MM.1S (cell line): Measurements from ENCODE around the gene PTPRN2.

ENCODE experiments used
- EZH2 ChIP-seq: fragments of 300-600 bp; sonication (generic); optimal IDR thresholded peaks from 2 replicates; pipeline ENCODE3; 2017; ENCODE audit warnings: low read depth, mild to moderate bottlenecking, antibody characterized with exemption, low read length, mixed read lengths
- EZH2phosphoT487 ChIP-seq: fragments of 300-600 bp; sonication (generic); IDR thresholded peaks from 2 replicates; pipeline ENCODE4 v1.6.1; 2018; ENCODE audit warnings: antibody characterized with exemption, low read length
- TF ChIP-seq, protein P1 (sequence below): fragments of 300-600 bp; sonication (generic); IDR thresholded peaks from 2 replicates; pipeline ENCODE4 v1.5.1; 2016; ENCODE audit warnings: antibody characterized with exemption, low read length, mixed read lengths

DNA sequence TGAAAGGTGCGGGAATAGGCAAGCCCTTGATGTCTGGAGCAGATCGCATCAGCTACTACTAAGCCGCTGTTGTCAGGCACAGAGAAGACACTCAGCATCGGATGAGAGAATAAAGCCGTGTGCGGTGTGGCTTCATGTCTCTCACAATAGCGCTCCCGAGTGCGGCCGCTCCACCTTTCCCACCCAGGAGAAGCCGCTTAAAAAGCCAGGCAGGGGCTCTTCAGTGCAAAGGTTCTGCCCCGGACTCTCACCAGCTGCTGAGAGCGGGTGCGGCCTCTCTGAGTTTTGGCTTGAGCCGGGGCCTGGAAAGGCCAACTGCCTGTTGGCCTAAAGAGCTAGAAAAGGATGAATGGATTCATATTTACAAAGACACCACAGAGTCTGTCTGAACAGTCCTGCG, 650.2 kb downstream of the PTPRN2 start:
- TF ChIP-seq EZH2 (no peak), EZH2phosphoT487 (no peak)
- TF ChIP-seq, protein P1, sequence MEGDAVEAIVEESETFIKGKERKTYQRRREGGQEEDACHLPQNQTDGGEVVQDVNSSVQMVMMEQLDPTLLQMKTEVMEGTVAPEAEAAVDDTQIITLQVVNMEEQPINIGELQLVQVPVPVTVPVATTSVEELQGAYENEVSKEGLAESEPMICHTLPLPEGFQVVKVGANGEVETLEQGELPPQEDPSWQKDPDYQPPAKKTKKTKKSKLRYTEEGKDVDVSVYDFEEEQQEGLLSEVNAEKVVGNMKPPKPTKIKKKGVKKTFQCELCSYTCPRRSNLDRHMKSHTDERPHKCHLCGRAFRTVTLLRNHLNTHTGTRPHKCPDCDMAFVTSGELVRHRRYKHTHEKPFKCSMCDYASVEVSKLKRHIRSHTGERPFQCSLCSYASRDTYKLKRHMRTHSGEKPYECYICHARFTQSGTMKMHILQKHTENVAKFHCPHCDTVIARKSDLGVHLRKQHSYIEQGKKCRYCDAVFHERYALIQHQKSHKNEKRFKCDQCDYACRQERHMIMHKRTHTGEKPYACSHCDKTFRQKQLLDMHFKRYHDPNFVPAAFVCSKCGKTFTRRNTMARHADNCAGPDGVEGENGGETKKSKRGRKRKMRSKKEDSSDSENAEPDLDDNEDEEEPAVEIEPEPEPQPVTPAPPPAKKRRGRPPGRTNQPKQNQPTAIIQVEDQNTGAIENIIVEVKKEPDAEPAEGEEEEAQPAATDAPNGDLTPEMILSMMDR, result no peak
